K562 (cell line): Measurements from ENCODE around the gene JMJD1C. TPM values are rescaled to one million over a fixed set of nuclear protein-coding genes. Genes with fewer than 3 reads are reported as not detected.
A peak's percentile ranks its signal among the peaks of the same experiment; 100 is the strongest.

Experiments
- ARID1B ChIP-seq: fragments of 450-650 bp; IDR thresholded peaks from 2 replicates; pipeline ENCODE4 v1.6.1; 2016; ENCODE audit warnings: antibody characterized with exemption, mild to moderate bottlenecking, inconsistent platforms
- ATF7 ChIP-seq: fragments of 450-650 bp; IDR thresholded peaks from 2 replicates; pipeline ENCODE4 v1.7.1; 2014; ENCODE audit warnings: mild to moderate bottlenecking, moderate library complexity
- CBX2 ChIP-seq: fragments of 200-600 bp; sonication (generic); IDR thresholded peaks from one replicate; pipeline ENCODE4 v1.6.1; 2012; ENCODE audit warnings: mild to moderate bottlenecking, low read length, inconsistent platforms; ENCODE audit not compliant: insufficient read depth, poor library complexity, severe bottlenecking
- CC2D1A ChIP-seq: fragments of 450-650 bp; IDR thresholded peaks from 2 replicates; pipeline ENCODE4 v1.6.1; 2017; ENCODE audit warnings: mild to moderate bottlenecking
- HBP1 ChIP-seq: fragments of 450-650 bp; formaldehyde crosslinking; IDR thresholded peaks from 2 replicates; pipeline ENCODE4 v1.4.0; 2022; ENCODE audit warnings: missing genetic modification characterization
- HNRNPLL ChIP-seq: fragments of 200-400 bp; formaldehyde crosslinking; IDR thresholded peaks from 2 replicates; pipeline ENCODE4 v1.6.1; 2017; ENCODE audit warnings: low read length, low read depth, mild to moderate bottlenecking; ENCODE audit not compliant: poor library complexity, severe bottlenecking
- PCBP2 ChIP-seq: fragments of 200-400 bp; formaldehyde crosslinking; IDR thresholded peaks from 2 replicates; pipeline ENCODE4 v1.6.1; 2018; ENCODE audit warnings: low read length, low read depth, mild to moderate bottlenecking, moderate library complexity; ENCODE audit not compliant: poor library complexity, severe bottlenecking
- POLR3G ChIP-seq: IDR thresholded peaks from 2 replicates; pipeline ENCODE4 v1.6.1; 2011; ENCODE audit not compliant: insufficient read length, insufficient replicate concordance; ENCODE audit errors: extremely low read depth
- RBM25 ChIP-seq: fragments of 200-400 bp; formaldehyde crosslinking; IDR thresholded peaks from 2 replicates; pipeline ENCODE4 v1.6.1; 2018; ENCODE audit warnings: low read length, low read depth, moderate library complexity; ENCODE audit not compliant: severe bottlenecking
- TBL1XR1 ChIP-seq, 2 experiments: IDR thresholded peaks; 2 replicates each; pipeline ENCODE4 v1.6.1; 2012; ENCODE audit warnings: improper control_type of control experiment in 2 of 2, low read length in 2 of 2, mild to moderate bottlenecking in 1 of 2
- TEAD4 ChIP-seq, 2 experiments: sonication (generic) in 1 of 2; formaldehyde crosslinking in 1 of 2; IDR thresholded peaks; 2 replicates each; pipeline versions ENCODE4 v1.6.1 to v1.8.0; 2012 to 2022; ENCODE audit warnings: borderline replicate concordance in 1 of 2, inconsistent platforms in 1 of 2, low read length in 1 of 2, mild to moderate bottlenecking in 1 of 2, missing genetic modification reagents in 1 of 2
- ZBTB34 ChIP-seq: fragments of 250-450 bp; sonication (Bioruptor Pico); IDR thresholded peaks from 2 replicates; pipeline ENCODE4 v1.8.0; 2021; ENCODE audit warnings: mild to moderate bottlenecking, moderate library complexity
- ZNF507 ChIP-seq: conservative IDR thresholded peaks from 2 replicates; pipeline ENCODE4 v1.6.1; 2017; ENCODE audit warnings: missing genetic modification characterization, missing compliant biosample characterization
- ZNF583 ChIP-seq: fragments of 250-450 bp; sonication (Bioruptor Pico); IDR thresholded peaks from 2 replicates; pipeline ENCODE4 v1.4.0; 2020
- polyA plus RNA-seq, 8 experiments: library from polyadenylated mRNA; depleted of rRNA in 4 of 8; stranded (reverse) in 5 of 8; unstranded in 3 of 8; fragments of >200 nt; fragmentation: Nextera tagmentation in 2 of 8; fragmentation: Illumina TruSeq in 1 of 8; extraction: Ambion mirVana in 2 of 8; extraction: Trizol in 1 of 8; gene quantifications; 2 replicates each; pipeline versions ENCODE4 v1.2.1 to v1.2.3, GENCODE V29; 2011 to 2014; ENCODE audit warnings: inconsistent platforms in 1 of 8, missing spikeins in 1 of 8
- total RNA-seq, 7 experiments: library from RNA; depleted of rRNA in 6 of 7; stranded (reverse); fragments of >200 nt in 6 of 7; fragmentation: Illumina TruSeq in 2 of 7; extraction: Trizol in 2 of 7; gene quantifications; 2 replicates each; pipeline versions ENCODE4 v1.2.1 to v1.2.3, GENCODE V29; 2011 to 2021; ENCODE audit warnings: low replicate concordance in 1 of 7
- TF ChIP-seq, protein P1 (sequence below): sonication (generic); formaldehyde crosslinking; IDR thresholded peaks from 2 replicates; pipeline ENCODE4 v1.8.0; 2023; ENCODE audit warnings: mild to moderate bottlenecking, missing genetic modification reagents
- TF ChIP-seq, protein P2 (sequence below): fragments of 450-650 bp; formaldehyde crosslinking; IDR thresholded peaks from 2 replicates; pipeline ENCODE4 v1.4.0; 2020; ENCODE audit warnings: mild to moderate bottlenecking, mixed read lengths
- TF ChIP-seq, protein P3 (sequence below): IDR thresholded peaks from 2 replicates; pipeline ENCODE4 v1.6.1; 2016; ENCODE audit warnings: missing genetic modification characterization, missing compliant biosample characterization

The JMJD1C gene
- total and polyA plus RNA-seq, 9 of the 15 experiments (the other 6 are each of a cell fraction or from before 2014, with no cell fraction given), result 25.3 to 68.0 (median 47.2) TPM

DNA sequence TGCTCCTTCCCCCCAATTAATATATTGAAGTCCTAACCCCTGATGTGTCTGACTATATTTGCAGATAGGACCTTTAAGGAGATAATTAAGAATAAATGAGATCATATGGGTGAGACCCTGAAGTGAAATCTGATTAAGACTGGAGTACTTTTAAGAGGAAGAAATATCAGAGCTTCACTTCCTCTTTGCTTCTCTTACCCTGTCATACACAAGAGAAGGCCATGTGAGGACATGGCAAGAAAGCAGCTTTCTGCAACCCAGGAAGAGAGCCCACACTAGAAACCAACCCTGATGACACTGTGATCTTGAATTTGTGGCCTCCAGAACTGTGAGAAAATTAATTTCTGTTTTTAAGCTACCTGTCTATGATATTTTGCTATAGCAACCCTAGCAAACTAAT lies 44.2 kb downstream of the JMJD1C start (continued):
- TF ChIP-seq ZBTB34 (CRISPR knock-in tag) (no peak), RBM25 (no peak), PCBP2 (no peak), TBL1XR1 (IDR thresholded peaks at IDR 0.05; ENCODE audit: low read length in 2 of 2) (no peak), POLR3G (no peak), HNRNPLL (no peak), CBX2 (no peak), ZNF507 (tag) (no peak), ZNF583 (no peak), HBP1 (CRISPR knock-in tag) (no peak), ATF7 (peak; percentile 63), CC2D1A (no peak), ARID1B (peak; percentile 21; the same call in 1 of the 2 replicates), TEAD4 (IDR thresholded peaks at IDR 0.05; ENCODE audit: low read length) (no peak), TEAD4 (CRISPR knock-in tag; IDR thresholded peaks at IDR 0.05; ENCODE audit: borderline replicate concordance) (no peak)
- TF ChIP-seq, protein P1, sequence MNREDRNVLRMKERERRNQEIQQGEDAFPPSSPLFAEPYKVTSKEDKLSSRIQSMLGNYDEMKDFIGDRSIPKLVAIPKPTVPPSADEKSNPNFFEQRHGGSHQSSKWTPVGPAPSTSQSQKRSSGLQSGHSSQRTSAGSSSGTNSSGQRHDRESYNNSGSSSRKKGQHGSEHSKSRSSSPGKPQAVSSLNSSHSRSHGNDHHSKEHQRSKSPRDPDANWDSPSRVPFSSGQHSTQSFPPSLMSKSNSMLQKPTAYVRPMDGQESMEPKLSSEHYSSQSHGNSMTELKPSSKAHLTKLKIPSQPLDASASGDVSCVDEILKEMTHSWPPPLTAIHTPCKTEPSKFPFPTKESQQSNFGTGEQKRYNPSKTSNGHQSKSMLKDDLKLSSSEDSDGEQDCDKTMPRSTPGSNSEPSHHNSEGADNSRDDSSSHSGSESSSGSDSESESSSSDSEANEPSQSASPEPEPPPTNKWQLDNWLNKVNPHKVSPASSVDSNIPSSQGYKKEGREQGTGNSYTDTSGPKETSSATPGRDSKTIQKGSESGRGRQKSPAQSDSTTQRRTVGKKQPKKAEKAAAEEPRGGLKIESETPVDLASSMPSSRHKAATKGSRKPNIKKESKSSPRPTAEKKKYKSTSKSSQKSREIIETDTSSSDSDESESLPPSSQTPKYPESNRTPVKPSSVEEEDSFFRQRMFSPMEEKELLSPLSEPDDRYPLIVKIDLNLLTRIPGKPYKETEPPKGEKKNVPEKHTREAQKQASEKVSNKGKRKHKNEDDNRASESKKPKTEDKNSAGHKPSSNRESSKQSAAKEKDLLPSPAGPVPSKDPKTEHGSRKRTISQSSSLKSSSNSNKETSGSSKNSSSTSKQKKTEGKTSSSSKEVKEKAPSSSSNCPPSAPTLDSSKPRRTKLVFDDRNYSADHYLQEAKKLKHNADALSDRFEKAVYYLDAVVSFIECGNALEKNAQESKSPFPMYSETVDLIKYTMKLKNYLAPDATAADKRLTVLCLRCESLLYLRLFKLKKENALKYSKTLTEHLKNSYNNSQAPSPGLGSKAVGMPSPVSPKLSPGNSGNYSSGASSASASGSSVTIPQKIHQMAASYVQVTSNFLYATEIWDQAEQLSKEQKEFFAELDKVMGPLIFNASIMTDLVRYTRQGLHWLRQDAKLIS (CRISPR knock-in tag), result no peak
- TF ChIP-seq, protein P2, sequence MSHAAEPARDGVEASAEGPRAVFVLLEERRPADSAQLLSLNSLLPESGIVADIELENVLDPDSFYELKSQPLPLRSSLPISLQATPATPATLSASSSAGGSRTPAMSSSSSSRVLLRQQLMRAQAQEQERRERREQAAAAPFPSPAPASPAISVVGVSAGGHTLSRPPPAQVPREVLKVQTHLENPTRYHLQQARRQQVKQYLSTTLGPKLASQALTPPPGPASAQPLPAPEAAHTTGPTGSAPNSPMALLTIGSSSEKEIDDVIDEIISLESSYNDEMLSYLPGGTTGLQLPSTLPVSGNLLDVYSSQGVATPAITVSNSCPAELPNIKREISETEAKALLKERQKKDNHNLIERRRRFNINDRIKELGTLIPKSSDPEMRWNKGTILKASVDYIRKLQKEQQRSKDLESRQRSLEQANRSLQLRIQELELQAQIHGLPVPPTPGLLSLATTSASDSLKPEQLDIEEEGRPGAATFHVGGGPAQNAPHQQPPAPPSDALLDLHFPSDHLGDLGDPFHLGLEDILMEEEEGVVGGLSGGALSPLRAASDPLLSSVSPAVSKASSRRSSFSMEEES (CRISPR knock-in tag), result no peak
- TF ChIP-seq, protein P3, sequence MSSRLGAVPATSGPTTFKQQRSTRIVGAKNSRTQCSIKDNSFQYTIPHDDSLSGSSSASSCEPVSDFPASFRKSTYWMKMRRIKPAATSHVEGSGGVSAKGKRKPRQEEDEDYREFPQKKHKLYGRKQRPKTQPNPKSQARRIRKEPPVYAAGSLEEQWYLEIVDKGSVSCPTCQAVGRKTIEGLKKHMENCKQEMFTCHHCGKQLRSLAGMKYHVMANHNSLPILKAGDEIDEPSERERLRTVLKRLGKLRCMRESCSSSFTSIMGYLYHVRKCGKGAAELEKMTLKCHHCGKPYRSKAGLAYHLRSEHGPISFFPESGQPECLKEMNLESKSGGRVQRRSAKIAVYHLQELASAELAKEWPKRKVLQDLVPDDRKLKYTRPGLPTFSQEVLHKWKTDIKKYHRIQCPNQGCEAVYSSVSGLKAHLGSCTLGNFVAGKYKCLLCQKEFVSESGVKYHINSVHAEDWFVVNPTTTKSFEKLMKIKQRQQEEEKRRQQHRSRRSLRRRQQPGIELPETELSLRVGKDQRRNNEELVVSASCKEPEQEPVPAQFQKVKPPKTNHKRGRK (tag), result no peak
